Prostate gland (tissue), 2 donors: ENCODE results near the gene XPOT. TPM values are rescaled to one million over a fixed set of nuclear protein-coding genes. Genes with fewer than 3 reads are reported as not detected.

ENCODE experiments used
- DNase-seq: peaks from one replicate; pipeline ENCODE4 v3.0.0-alpha.2; 2019; ENCODE audit warnings: low spot score
- H3K27ac ChIP-seq, 2 donors: fragments of 200-600 bp; sonication (generic); 2 replicates each; pipeline ENCODE4 v1.5.1; 2017 to 2019
- H3K27me3 ChIP-seq: fragments of 200-600 bp; sonication (generic); replicated peaks from 2 replicates; pipeline ENCODE4 v1.5.1; 2019; ENCODE audit not compliant: insufficient read depth
- H3K36me3 ChIP-seq, 2 donors: fragments of 200-600 bp; sonication (generic); 1 replicate in 1 of 2; 2 replicates in 1 of 2; pipeline versions ENCODE4 v1.5.1 to v1.8.1; 2017 to 2019
- H3K4me1 ChIP-seq: fragments of 200-600 bp; sonication (generic); replicated peaks from 2 replicates; pipeline ENCODE4 v1.5.1; 2019
- H3K4me3 ChIP-seq, 2 donors: fragments of 200-600 bp; sonication (generic); 2 replicates each; pipeline ENCODE4 v1.5.1; 2017 to 2019
- H3K9me3 ChIP-seq: fragments of 200-600 bp; sonication (generic); 2 replicates; pipeline ENCODE4 v1.5.1; 2017
- CTCF ChIP-seq, 4 experiments: fragments of 200-600 bp in 2 of 4; fragments of 450-650 bp in 2 of 4; sonication (generic) in 2 of 4; IDR thresholded peaks; 1 replicate in 3 of 4; 2 replicates in 1 of 4; pipeline ENCODE4 v1.5.1; 2016 to 2019; ENCODE audit warnings: antibody characterized with exemption in 4 of 4, mild to moderate bottlenecking in 2 of 4, moderate library complexity in 2 of 4
- POLR2A ChIP-seq: fragments of 450-650 bp; IDR thresholded peaks from one replicate; pipeline ENCODE4 v1.6.1; 2016; ENCODE audit warnings: antibody characterized with exemption, mild to moderate bottlenecking
- POLR2AphosphoS5 ChIP-seq: sonication (generic); formaldehyde crosslinking; IDR thresholded peaks from one replicate; pipeline ENCODE4 v1.6.1; 2017; ENCODE audit warnings: antibody characterized with exemption
- WGBS: methylation state at CpG from one replicate; pipeline ENCODE4 v1.1.5; 2018; 5-methylcytosine and 5-hydroxymethylcytosine counted together
- intact Hi-C: fragments of 100-400 bp; cut with DNase I; formaldehyde crosslinking; loops from one replicate; pipeline ENCODE4 v1.14.2; 2022
- total RNA-seq, 2 donors: library from RNA; depleted of rRNA; stranded (reverse); fragments of >200 nt; gene quantifications; one replicate each; pipeline ENCODE4 v1.1.0, GENCODE V29; 2016

The XPOT gene
- total RNA-seq, 2 donors from 2014 or later: 30.4 to 36.8 TPM

GRCh38 chr12:64407342-64408223 is 3.4 kb downstream of the XPOT start:
- Histone ChIP-seq H3K27me3 (no peaks in the 10 kb centered on the region), H3K4me1 (peaks cover 3% of the 10 kb centered on the region), H3K4me3 (no peak overlapping the region), H3K36me3 (no peaks in the 10 kb centered on the region), H3K27ac (no peak overlapping the region), H3K9me3 (no peaks in the 10 kb centered on the region)
- intact Hi-C loops: loop anchor here (10.0 kb wide), 1 partner anchor 563 kb away; the partner anchor contains the start of gene SRGAP1
- WGBS: 82% methylated on average over 9 of the region's 9 CpGs
- DNase-seq: no peak
- TF ChIP-seq POLR2AphosphoS5: no peak
- TF ChIP-seq CTCF (IDR thresholded peaks at IDR 0.05): no peak
- no peak for TF ChIP-seq POLR2A

- no peaks in the 10 kb centered on the region for H3K36me3 ChIP-seq
- DNase-seq: no peak
- intact Hi-C loops: no loop called here
Measured at GRCh38 chr12:64411427-64411826, 7.2 kb downstream of the XPOT start.

GRCh38 chr12:64412459-64412858 is 8.3 kb downstream of the XPOT start:
- Histone ChIP-seq H3K9me3 (no peaks in the 10 kb centered on the region), H3K36me3 (no peaks in the 10 kb centered on the region), H3K4me1 (no peaks in the 10 kb centered on the region), H3K4me3 (no peak overlapping the region), H3K27ac (no peak overlapping the region), H3K27me3 (no peaks in the 10 kb centered on the region)
- WGBS: 89% methylated on average over 2 of the region's 2 CpGs
- TF ChIP-seq CTCF (IDR thresholded peaks at IDR 0.05) (no peak), POLR2AphosphoS5 (no peak), POLR2A (no peak)
- intact Hi-C loops: no loop called here
- no peak for DNase-seq

More at GRCh38 chr12:64411427-64411826, 7.2 kb downstream of the XPOT start:
- 82% methylated on average over 2 of the region's 2 CpGs for WGBS
- TF ChIP-seq POLR2AphosphoS5 (no peak), CTCF (IDR thresholded peaks at IDR 0.05) (no peak), POLR2A (no peak)
- no peaks in the 10 kb centered on the region for H3K9me3 ChIP-seq
- H3K27ac ChIP-seq: no peak overlapping the region
- no peaks in the 10 kb centered on the region for H3K4me1 ChIP-seq
- H3K27me3 ChIP-seq: no peaks in the 10 kb centered on the region
- H3K4me3 ChIP-seq: no peak overlapping the region

- H3K27me3 ChIP-seq: no peaks in the 10 kb centered on the region
- H3K27ac ChIP-seq: no peak overlapping the region
- intact Hi-C loops: no loop called here
- TF ChIP-seq POLR2AphosphoS5: no peak
- DNase-seq: no peak
- H3K4me1 ChIP-seq: no peaks in the 10 kb centered on the region
- 90% methylated on average over 2 of the region's 2 CpGs for WGBS
- H3K36me3 ChIP-seq: no peaks in the 10 kb centered on the region
- no peak overlapping the region for H3K4me3 ChIP-seq
- H3K9me3 ChIP-seq: no peaks in the 10 kb centered on the region
Measured at GRCh38 chr12:64413884-64414283, 9.7 kb downstream of the XPOT start.

- intact Hi-C loops: no loop called here
- no peaks in the 10 kb centered on the region for H3K27me3 ChIP-seq
- no peaks in the 10 kb centered on the region for H3K36me3 ChIP-seq
- TF ChIP-seq POLR2A (no peak), CTCF (IDR thresholded peaks at IDR 0.05) (no peak), POLR2AphosphoS5 (no peak)
- H3K9me3 ChIP-seq: no peaks in the 10 kb centered on the region
- H3K4me1 ChIP-seq: no peaks in the 10 kb centered on the region
- no peak for DNase-seq
- H3K4me3 ChIP-seq: no peak overlapping the region
- no peak overlapping the region for H3K27ac ChIP-seq
Measured at GRCh38 chr12:64418209-64418608, 14.0 kb downstream of the XPOT start.
